HG02678 (cell line): ENCODE results near the gene INSR.
A peak's percentile ranks its signal among the peaks of the same experiment; 100 is the strongest.
"Not testable (repeated sequence)": the region's sequence is repeated elsewhere in the genome, so short reads cannot be mapped to it uniquely, and the experiment has no call there.

Experiments used
- ATAC-seq: cut with Tn5 transposase; IDR thresholded peaks from one replicate; pipeline ENCODE4 v1.9.1; 2021; ENCODE audit warnings: mild to moderate bottlenecking, moderate library complexity; ENCODE audit not compliant: unreplicated experiment

INSR gene

DNA sequence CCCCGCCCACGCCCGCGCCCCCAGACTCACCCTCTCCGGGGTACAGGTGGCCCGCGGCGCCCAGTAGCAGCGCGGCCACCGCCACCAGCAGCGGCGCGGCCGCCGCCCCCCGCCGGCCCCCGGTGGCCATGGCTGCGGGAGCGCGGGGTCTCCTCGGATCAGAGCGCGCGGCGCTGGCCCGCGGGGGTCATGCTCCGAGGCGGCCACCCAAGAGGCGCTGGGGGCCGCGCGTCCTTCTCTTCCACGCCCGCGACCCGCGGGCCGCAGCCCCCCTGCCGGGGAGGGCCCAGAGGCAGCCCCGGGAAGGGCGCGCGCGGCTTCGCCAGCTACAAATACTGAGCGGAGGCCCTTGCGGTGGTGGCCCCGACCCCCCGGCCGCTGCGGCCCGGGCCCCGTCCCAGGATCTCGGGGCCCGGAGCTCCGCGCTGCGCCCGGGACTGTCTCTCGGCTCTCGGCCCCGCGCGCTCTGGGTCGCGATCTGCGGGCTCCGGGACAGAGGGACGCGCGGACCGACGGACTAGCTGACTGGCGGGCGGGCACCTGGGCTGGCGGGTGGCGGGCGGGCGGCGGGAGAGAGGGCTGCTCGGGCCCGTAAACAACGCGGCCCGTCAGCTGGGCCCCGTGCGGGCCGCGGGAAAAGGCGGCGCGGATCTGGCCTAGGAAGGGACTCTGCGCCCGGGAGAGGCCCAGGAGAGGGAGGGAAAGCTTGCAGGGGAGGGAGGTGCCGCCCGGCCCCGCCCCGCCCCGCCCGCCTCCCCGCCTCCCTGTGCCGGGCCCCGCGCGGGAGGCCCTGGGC lies at the start of gene INSR:
INSR (minus strand) TSS at position 653 of the 796 bp plus-strand sequence; CDS start at position 130, 523 bp downstream.
- ATAC-seq = peak; percentile 75

DNA sequence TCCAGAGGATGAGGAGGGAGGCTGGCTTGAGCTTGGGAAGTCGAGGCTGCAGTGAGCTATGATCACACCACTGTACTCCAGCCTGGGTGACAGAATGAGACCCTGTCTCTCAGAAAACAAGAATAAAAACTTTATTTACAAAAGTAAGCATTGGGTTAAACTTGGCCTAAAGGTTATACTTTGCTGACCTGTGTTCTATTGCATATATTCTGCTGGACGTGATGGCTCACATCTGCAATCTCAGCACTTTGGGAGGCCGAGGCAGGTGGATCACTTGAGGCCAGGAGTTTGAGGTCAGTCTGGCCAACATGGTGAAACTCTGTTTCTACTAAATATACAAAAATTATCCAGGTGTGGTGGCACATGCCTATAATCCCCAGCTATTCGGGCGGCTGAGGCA lies 47.9 kb upstream of the INSR start:
- ATAC-seq = no peak

DNA sequence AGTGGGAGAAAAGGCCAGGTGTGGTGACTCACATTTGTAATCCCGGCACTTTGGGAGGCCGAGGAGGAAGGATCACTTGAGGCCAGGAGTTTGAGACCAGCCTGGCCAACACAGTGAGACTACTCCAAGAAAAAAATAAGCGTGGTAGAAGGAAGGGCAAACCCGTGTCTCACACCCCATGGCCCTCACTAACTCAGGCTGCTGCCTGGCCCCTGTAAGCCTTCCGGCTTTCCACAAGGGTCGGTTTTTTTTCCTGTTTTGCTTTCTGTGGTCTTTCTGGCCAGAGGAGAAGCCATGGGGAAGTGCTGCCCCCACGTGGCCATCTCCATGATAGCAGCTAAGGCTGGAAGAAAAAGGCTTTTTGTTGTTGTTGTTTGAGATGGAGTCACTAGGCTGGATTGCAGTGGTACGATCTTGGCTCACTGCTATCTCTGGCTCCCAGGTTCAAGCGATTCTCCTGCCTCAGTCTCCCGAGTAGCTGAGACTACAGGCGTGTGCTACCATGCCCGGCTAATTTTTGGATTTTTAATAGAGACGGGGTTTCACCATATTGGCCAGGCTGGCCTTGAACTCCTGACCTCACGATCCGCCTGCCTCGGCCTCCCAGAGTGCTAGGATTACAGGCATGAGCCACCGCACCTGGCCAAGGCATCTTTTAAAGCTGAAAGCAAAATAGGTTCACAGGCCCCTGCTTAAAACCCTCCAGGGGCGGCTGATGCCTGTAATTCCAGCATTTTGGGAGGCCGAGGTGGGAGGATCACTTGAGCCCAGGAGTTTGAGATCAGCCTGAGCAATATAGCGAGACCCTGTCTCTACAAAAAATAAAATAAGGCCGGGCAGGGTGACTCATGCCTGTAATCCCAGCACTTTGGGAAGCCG lies 47.0 kb upstream of the INSR start:
- no peak for ATAC-seq

DNA sequence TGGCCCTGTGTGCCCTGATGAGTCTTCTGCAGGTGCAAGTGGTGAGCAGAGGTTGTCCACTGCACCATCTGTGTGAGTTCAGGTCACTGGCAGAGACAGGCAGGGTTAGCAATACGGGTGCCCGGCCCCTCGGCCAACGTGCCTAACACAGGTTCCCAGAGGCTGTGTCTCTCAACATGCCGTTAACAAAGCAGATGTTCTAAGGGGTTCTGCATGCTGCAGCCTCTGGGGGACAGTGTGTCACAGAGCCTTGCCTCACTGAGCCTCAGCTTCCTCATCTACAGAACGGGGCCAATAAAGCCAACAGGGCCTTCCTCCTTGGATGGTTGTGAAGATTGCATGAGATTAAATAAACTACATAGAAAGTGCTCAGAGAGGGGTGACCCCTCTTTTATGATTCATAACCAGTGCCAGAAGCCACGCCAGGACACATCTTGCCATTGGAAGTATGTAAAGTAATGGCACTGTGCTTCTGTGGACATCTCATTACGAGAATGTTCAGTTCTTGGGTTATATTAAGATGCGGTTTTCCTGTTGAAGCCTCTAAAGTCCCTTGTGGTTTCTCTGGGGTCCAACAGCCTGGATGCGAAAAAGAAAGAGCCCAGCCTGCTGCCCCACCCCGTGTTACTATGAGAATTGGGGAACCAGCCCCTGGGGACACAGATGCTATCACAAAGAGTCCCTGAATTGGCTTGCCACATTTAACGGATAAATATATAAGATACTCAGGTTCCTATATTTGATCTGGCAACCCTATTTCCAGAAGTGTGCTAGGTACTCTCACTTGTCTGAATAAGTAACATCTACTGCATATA lies 43.4 kb upstream of the INSR start:
- ATAC-seq = peak; percentile 76

DNA sequence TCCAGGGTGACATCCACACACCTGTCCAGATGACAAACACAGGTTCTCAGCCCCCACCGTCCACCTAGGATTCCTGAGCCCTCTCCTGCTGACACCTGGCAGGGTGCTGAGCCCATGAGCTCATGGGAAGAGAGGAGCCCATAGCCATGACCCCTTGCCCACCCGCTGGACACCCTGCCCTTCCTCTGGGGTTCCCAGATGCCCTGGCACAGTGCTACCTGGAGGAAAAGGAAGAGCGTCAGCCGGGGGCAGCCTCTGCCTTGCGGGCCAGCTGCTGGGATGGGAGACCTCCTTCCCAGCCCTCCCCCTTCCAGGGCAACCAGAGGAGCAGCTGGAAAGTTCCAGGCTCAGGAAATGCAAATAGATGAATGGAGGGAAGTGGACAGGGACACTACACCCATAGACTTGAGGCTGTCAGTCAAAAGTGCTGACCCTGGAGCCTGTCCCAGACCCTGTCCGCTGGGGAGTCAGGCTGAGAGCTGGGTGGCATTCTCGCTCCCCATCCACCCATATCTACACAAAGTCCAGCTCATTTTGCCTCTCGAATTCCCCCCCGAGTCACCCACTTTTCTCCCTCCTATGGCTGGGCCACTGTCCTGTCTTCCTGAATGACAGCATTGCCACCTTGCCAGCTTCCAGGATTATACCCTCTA lies 42.2 kb upstream of the INSR start:
- ATAC-seq = no peak

DNA sequence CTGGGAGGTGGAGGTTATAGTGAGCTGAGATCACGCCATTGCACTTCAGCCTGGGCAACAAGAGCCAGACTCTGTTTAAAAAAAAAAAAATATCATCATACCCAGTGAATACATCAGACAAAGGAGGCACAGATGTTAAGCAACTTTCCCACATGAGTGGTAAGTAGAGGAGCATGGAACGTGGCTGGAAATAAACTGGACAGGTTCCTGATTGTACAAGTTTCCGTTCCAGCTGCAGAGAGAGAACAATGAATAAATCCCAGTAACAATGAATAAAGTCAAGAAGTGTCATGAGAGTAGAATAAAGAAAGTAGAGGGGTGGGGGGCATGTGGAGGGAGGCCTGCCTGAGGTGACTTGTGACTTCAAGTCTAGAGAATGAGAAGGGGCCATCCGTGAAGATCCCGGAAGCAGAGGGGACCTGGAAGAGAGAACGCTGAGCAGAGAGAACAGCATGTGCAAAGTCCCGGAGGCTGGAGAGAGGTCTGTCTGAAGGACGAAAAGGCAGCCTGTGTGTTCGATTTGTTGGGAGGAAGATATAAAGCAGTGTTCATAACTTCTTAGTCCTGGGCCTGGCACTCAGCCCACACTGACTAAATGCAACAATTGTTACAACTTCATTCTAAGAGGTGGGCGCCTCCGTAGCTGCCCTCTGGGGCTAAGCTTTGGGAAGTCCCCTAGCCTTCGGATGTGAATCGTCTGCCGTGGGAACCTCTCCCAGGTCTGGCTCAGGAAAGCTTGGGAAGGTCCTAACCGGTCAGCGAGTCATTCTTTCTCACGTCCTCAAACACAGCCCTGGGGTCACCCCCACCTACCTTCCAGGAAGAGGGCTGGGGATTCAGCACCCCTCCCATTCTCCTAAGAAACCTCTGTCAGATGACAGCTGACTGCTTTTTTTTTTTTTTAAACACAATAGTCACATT lies 39.2 kb upstream of the INSR start:
- no peak for ATAC-seq

DNA sequence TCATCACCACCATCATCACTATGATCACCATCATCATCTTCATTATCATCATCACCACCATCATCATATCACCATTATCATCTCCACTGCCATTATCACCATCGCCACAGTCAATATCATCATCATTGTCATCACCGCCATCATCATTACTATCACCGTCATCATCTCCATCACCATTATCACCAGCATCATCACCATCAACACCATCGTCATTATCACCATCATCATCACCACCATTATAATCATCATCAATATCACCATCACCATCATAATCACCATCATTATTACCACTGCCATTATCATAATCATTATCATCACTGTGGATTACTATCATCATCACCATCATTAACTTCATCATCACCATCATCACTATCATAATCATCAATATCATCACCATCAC lies 37.2 kb upstream of the INSR start:
- no peak for ATAC-seq

DNA sequence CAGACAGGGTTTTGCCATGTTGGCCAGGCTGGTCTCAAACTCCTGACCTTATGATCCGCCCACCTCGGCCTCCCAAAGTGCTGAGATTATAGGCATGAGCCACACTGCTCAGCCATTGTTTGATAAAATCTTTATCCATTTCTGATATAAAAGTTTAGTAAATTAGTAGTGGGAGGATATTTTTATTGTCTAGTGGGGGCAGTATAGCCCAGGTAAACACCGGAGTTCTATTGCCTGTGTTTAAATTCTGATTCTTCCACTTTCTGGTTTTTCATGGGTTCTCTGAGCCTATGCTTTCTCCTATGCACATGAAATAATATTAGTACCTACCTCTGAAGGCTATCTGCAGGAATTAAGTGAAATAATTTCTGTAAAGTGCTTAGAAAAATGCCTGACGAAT lies 34.4 kb upstream of the INSR start:
- no peak for ATAC-seq

DNA sequence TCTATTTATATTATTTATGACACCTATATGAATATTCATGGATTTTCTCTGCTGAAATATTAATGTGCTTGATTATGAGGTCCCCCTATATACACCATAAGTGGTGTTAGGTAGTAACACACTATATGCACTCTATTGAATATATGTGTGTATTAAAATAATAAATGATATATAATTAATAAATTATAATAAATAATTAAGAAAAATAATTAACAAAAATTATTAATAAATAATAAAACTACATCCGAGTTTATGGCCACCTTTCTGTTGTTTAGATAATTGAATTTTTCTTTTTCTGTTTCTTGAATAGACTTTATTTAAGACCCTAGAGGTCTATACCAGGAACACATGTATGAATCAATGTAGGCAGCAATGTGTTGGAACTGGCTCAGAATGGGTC lies 33.6 kb upstream of the INSR start:
- ATAC-seq = no peak

DNA sequence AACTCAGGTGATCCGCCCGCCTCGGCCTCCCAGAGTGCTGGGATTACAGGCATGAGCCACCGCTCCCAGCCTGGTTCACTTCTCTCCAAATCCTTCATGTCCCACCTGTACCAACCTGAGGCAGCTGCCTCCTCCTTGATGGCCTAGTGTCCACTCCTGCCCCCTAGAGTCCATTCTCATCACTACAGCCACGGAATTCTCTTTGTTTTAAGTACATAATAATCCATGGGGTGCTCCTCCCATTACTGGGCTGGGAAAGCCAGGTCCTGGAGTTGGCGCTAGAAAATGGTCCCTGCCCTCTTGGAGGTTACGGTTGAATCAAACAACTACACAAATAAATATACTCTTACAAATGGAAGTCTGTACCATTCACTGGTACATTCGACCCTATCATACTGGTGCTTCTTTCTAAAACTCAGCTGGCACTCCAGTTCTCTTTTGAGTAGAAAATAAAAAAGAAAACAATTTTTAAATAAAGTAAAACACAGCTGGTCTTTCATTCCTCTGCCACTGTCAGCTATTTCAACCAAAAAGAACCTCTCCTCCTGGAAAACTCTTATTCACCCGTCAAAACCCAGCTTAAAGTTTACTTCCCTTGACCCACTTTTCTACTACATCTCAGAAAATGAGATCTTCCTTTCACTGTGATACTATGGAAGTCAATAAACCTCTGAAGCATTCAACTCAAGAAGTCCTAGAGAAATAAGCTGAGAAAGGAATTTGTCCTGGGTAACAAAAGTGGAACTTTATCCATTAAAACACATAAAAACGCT lies 32.1 kb upstream of the INSR start:
- ATAC-seq = no peak

DNA sequence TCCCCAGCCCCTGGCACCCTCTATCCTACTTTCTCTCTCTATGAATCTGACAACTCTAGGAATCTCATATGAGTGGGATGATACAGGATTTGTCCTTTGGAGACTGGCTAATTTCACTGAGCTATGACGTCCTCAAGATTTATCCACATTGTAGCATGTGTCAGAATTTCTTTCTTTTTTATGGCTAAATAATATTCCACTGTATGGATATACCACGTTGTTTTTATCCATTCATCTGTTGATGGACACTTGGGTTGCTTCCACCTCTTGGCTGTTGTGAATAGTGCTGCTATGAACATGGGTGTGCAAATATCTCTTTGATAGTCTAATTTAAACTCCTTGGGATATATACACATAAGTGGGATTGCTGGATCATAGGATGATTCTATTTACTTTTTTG lies 24.0 kb upstream of the INSR start:
- no peak for ATAC-seq

DNA sequence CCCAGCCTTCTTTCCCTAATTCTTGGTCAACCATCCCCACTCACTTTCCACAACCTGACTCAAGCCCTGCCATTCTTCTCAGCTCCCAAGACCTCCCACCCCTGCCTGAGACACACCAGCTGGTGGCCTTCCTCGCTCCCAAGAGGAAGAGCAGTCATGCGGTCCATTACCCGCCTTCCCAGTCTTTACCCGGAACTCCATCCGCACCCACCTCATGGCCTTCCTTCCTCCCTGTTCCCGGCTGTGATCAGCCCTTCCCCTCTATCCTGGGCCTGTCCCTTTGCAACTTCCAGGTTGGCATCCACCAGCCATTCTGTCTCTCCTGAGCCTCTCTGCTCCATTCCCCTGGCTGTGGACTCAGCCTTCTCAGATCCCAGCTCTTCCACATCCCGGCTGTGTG lies 18.6 kb upstream of the INSR start:
- ATAC-seq = no peak

DNA sequence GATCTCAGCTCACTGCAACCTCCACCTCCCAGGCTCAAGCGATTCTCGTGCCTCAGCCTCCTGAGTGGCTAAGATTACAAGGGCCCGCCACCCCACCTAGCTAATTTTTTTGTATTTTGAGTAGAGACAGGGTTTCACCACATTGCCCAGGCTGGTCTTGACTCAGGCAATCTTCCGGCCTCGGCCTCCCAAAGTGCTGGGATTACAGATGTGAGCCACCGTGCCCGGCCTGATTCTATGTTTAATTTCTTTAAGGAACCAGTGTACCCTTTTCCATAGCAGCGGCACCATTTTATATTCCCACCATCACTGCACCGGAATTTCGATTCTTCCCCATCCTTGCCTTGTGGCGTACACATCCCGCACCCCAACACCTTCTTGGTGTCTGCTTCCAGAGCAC lies 17.7 kb upstream of the INSR start:
- ATAC-seq = no peak

DNA sequence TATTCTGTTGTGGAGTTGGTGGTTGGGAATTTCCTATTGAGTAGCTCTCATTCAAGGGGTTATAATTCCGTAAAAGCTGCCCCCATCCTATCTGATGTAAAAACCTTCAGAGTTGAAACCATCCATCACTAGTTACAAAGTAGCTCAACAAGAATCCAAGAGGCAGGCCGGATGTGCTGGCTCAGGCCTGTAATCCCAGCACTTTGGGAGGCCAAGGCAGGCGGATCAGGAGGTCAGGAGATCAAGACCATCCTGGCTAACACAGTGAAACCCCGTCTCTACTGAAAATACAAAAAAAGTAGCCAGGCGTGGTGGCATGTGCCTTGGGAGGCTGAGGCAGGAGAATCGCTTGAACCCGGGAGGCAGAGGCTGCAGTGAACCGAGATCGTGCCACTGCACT lies 14.1 kb upstream of the INSR start:
- ATAC-seq = not testable (repeated sequence)

DNA sequence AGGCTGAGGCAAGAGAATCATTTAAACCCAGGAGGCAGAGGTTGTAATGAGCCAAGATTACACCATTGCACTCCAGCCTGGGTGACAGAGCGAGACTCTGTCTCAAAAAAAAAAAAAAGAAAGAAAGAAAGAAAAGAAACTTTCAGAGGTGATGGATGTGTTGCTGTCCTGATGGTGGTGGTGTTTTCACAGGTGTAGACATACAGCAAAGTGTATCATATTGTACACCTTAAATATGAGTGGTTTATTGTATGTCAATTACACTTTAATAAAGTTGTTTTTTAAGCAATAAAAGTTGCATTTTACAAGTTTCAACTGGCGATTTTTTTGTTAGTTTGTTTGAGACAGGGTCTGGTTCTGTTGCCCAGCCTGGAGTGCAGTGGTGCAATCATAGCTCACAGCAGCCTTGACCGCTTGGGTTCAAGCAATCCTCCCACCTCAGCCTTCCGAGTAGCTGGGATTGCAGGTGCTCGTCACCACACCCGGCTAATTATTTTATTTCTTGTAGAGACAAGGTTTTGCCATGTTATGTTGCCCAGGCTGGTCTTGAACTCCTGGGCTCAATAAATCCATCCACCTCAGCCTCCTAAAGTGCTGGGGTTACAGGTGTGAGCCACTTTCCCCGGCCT lies 13.5 kb upstream of the INSR start:
- no peak for ATAC-seq

DNA sequence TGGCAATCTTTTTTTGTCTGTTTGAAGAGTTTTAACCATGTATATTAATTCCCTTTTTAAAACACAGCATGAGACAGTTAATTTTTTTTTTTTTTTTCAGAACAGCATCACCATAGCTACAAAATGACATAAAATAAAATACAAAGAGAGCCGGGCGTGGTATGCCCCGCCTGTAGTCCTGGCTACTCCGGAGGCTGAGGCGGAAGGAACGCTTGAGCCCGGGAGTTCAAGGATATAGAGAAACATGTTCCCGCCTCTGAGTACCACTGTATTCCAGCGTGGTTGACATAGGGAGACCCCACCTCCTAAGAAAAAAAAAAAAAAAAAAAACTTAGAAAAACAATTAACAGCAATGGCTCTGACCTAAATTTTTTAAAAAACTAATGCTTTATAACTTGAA lies 10.0 kb upstream of the INSR start:
- ATAC-seq = no peak

DNA sequence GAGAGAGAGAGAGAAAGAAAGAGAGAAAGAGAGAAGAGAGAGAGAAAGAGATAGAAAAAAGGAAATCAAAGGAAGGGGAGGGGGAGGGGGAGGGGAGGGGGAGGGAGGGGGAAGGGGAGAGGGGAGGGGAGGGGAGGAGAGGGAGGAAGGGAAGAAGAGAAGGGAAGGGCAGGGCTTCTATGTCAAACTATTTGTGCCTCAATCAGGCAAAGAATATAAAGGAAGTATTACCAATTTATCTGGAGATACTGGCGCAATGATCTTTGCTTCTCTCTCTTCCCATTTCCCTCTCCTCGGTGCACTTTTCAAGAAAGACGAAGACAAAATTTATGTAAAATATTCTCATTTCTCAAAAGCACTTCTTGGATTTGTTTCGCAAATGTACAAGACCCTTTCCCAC lies 9.3 kb upstream of the INSR start:
- ATAC-seq = no peak

DNA sequence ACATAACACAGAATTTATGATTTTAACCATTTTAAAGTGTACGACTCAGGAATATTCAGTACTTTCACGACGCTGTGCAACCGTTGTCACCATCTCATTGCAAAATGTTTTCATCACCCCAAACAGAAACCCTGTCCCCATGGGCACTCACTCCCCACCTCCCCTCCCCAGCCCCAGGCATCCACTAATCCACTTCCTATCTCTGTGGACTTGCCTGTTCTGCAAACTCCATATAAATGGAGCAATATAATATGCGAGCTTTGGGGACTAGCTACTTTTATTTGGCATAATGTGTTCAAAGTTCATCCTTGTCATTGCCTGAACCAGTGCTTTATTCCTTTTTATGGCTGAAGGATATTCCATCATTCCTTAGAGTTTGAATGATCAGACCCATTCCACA lies 7.3 kb upstream of the INSR start:
- ATAC-seq = no peak

DNA sequence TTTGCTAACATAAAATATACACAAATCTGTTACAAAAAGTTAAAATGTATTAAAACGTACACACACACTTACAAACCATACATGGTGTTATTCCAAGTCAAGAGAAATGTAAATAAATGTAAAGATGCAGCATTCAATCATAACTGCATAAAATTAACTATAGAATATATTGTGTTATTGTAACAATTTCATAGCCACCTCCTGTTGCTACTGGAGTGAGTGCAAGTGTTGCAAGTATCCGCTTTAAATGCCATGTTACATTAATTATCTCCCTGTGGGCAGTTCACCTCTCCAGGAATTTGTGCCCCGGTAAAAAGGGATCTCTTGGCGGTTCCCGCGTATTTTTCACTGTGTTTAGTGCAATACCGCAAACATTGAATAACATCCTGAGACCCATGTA lies 3.5 kb upstream of the INSR start:
- ATAC-seq = no peak
